Keratinocyte (primary cell): ENCODE results near the gene TAS2R42. TPM values are rescaled to one million over a fixed set of nuclear protein-coding genes. Genes with fewer than 3 reads are reported as not detected.

Source experiments
- DNase-seq: peaks from one replicate; pipeline ENCODE4 v3.0.0-alpha.2; 2011; ENCODE audit warnings: low read depth, missing footprints, low spot score
- FAIRE-seq: peaks from 2 replicates; lab custom pipeline; 2011; peaks lifted over from hg19 to GRCh38; lab: Jason Lieb, UNC
- H2AFZ ChIP-seq: 2 replicates; pipeline ENCODE4 v1.6.0; 2012; ENCODE audit warnings: low read length, control low read depth, inconsistent platforms; ENCODE audit not compliant: control insufficient read depth
- H3K27ac ChIP-seq: 2 replicates; pipeline ENCODE4 v1.5.1; 2011; ENCODE audit warnings: low read length; ENCODE audit not compliant: control insufficient read depth, insufficient read depth
- H3K27me3 ChIP-seq: 3 replicates; pipeline ENCODE4 v1.6.0; 2011; ENCODE audit warnings: low read length; ENCODE audit not compliant: control insufficient read depth, insufficient read depth; ENCODE audit errors: extremely low read depth
- H3K36me3 ChIP-seq, 2 experiments: 2 replicates in 1 of 2; 3 replicates in 1 of 2; pipeline ENCODE4 v1.5.1; 2011; ENCODE audit warnings: low read length in 2 of 2, mild to moderate bottlenecking in 1 of 2; ENCODE audit not compliant: control insufficient read depth in 2 of 2, insufficient read depth in 2 of 2; ENCODE audit errors: extremely low read depth in 1 of 2
- H3K4me1 ChIP-seq: 3 replicates; pipeline ENCODE4 v1.5.1; 2011; ENCODE audit warnings: low read length; ENCODE audit not compliant: control insufficient read depth, insufficient read depth; ENCODE audit errors: extremely low read depth
- H3K4me2 ChIP-seq: 3 replicates; pipeline ENCODE4 v1.6.0; 2011; ENCODE audit warnings: low read depth, low read length; ENCODE audit not compliant: control insufficient read depth, insufficient read depth; ENCODE audit errors: extremely low read depth
- H3K4me3 ChIP-seq, 3 experiments: fragments of 200-600 bp in 1 of 3; sonication (generic) in 1 of 3; 2 replicates in 2 of 3; 3 replicates in 1 of 3; pipeline ENCODE4 v1.5.1; 2011 to 2016; ENCODE audit warnings: low read length in 3 of 3, mild to moderate bottlenecking in 3 of 3, control low read depth in 2 of 3, inconsistent platforms in 1 of 3, low read depth in 1 of 3, mixed read lengths in 1 of 3, mixed run types in 1 of 3, moderate library complexity in 1 of 3; ENCODE audit not compliant: control insufficient read depth in 2 of 3, insufficient read depth in 2 of 3; ENCODE audit errors: extremely low read depth in 1 of 3
- H3K79me2 ChIP-seq: 2 replicates; pipeline ENCODE4 v1.6.0; 2012; ENCODE audit warnings: low read length; ENCODE audit not compliant: control insufficient read depth, insufficient read depth
- H3K9ac ChIP-seq: 3 replicates; pipeline ENCODE4 v1.6.0; 2011; ENCODE audit warnings: low read length; ENCODE audit not compliant: control insufficient read depth, insufficient read depth; ENCODE audit errors: extremely low read depth
- H3K9me1 ChIP-seq: 3 replicates; pipeline ENCODE4 v1.6.0; 2011; ENCODE audit warnings: low read length; ENCODE audit not compliant: control insufficient read depth, insufficient read depth; ENCODE audit errors: extremely low read depth
- H3K9me3 ChIP-seq: 2 replicates; pipeline ENCODE4 v1.5.1; 2012; ENCODE audit warnings: low read depth, low read length; ENCODE audit not compliant: control insufficient read depth
- H4K20me1 ChIP-seq: 3 replicates; pipeline ENCODE4 v1.6.0; 2011; ENCODE audit warnings: low read length; ENCODE audit not compliant: control insufficient read depth, insufficient read depth; ENCODE audit errors: extremely low read depth
- CTCF ChIP-seq, 3 experiments: IDR thresholded peaks in 1 of 3; conservative IDR thresholded peaks in 1 of 3; optimal IDR thresholded peaks in 1 of 3; 2 replicates in 2 of 3; 3 replicates in 1 of 3; pipeline versions ENCODE3 to v1.5.1; 2011; ENCODE audit warnings: low read length in 3 of 3, mild to moderate bottlenecking in 3 of 3, moderate library complexity in 2 of 3, control low read depth in 1 of 3, inconsistent platforms in 1 of 3; ENCODE audit not compliant: insufficient read depth in 2 of 3; ENCODE audit errors: extremely low read depth in 1 of 3
- EZH2 ChIP-seq: IDR thresholded peaks from one replicate; pipeline ENCODE4 v1.6.1; 2012; ENCODE audit warnings: inconsistent platforms, mild to moderate bottlenecking, low read length, moderate library complexity
- dilution Hi-C: fragments of 300-500 bp; cut with MboI; formaldehyde crosslinking; loops from one replicate; pipeline ENCODE4 v1.7.0; 2020; ENCODE audit warnings: low sequenced_read_pairs; ENCODE audit not compliant: extremely low pct_ligation_motif_present
- polyA plus RNA-seq, 5 experiments: library from polyadenylated mRNA; depleted of rRNA in 3 of 5; stranded (reverse) in 3 of 5; stranded (forward) in 1 of 5; unstranded in 1 of 5; fragments of >200 nt; gene quantifications; 1 replicate in 1 of 5; 2 replicates in 3 of 5; 3 replicates in 1 of 5; pipeline versions ENCODE4 v1.2.1 to v1.2.3, GENCODE V29; 2011 to 2012; ENCODE audit warnings: missing spikeins in 2 of 5, low read depth in 1 of 5, low replicate concordance in 1 of 5

Gene TAS2R42
- polyA plus RNA-seq, 1 donor (not counting 4 experiments of a cell fraction or from before 2014, with no cell fraction given): not detected

- H3K4me1 ChIP-seq: peaks cover 4% of the 10 kb centered on the region
- peak within 1 kb of the TSS; percentile 89 for H3K4me2 ChIP-seq
- dilution Hi-C loops: no loop called here
- H3K36me3 ChIP-seq: peaks cover 0 to 1% of the 10 kb centered on the region in 2 experiments
- H2AFZ ChIP-seq: peak within 1 kb of the TSS; percentile 86
- H4K20me1 ChIP-seq: no peaks in the 10 kb centered on the region
- FAIRE-seq: peak; percentile 55
- TF ChIP-seq EZH2: no peak
- no peak for TF ChIP-seq CTCF (optimal IDR thresholded peaks at IDR 0.05 in 1 of 3, IDR thresholded peaks at IDR 0.05 in 1 of 3, conservative IDR thresholded peaks at IDR 0.05 in 1 of 3; ENCODE audit: extremely low read depth in 1 of 3, insufficient read depth in 2 of 3, low read length in 3 of 3)
- peak within 1 kb of the TSS; percentile 78 to 98 (median 83) for H3K4me3 ChIP-seq
- H3K27ac ChIP-seq: peak within 1 kb of the TSS; percentile 69
- H3K79me2 ChIP-seq: peaks cover 68% of the 10 kb centered on the region
- no peaks in the 10 kb centered on the region for H3K9me3 ChIP-seq
- H3K9ac ChIP-seq: peak within 1 kb of the TSS; percentile 87
- no peaks in the 10 kb centered on the region for H3K9me1 ChIP-seq
- peak; percentile 70 for DNase-seq
- no peaks in the 10 kb centered on the region for H3K27me3 ChIP-seq
Measured at GRCh38 chr12:11171145-11171968, 15.4 kb downstream of the TAS2R42 start, which contains the start of gene SMIM10L1. Gene SMIM10L1, plus strand, starts transcription at chr12:11171194. Its CDS starts 163 bp downstream, at chr12:11171357.

GRCh38 chr12:11170810-11171144, 16.0 kb downstream of the TAS2R42 start:
- peaks cover 4% of the 10 kb centered on the region for H3K4me1 ChIP-seq
- H3K36me3 ChIP-seq: peaks cover 0 to 1% of the 10 kb centered on the region in 2 experiments
- H3K4me2 ChIP-seq: peak overlapping the region; percentile 89
- peak overlapping the region; percentile 87 for H3K9ac ChIP-seq
- peak overlapping the region; percentile 86 for H2AFZ ChIP-seq
- dilution Hi-C loops: no loop called here
- peak overlapping the region; percentile 78 to 98 (median 83) for H3K4me3 ChIP-seq
- H3K9me3 ChIP-seq: no peaks in the 10 kb centered on the region
- DNase-seq: no peak
- TF ChIP-seq EZH2 (no peak), CTCF (optimal IDR thresholded peaks at IDR 0.05 in 1 of 3, IDR thresholded peaks at IDR 0.05 in 1 of 3, conservative IDR thresholded peaks at IDR 0.05 in 1 of 3; ENCODE audit: extremely low read depth in 1 of 3, insufficient read depth in 2 of 3, low read length in 3 of 3) (no peak)
- H4K20me1 ChIP-seq: no peaks in the 10 kb centered on the region
- H3K27me3 ChIP-seq: no peaks in the 10 kb centered on the region
- H3K27ac ChIP-seq: peak overlapping the region; percentile 69
- H3K9me1 ChIP-seq: no peaks in the 10 kb centered on the region
- H3K79me2 ChIP-seq: peaks cover 74% of the 10 kb centered on the region
- FAIRE-seq: no peak
